Left forelimb (tissue), 1 donor: ENCODE measurements around the gene SIDT2.

Experiments
- DNase-seq: peaks from one replicate; pipeline ENCODE4 v3.0.0-alpha.2; 2018; ENCODE audit warnings: low spot score

The SIDT2 gene

GRCh38 chr11:117222991-117223740 is 44.6 kb downstream of the SIDT2 start:
- no peak for DNase-seq

DNA sequence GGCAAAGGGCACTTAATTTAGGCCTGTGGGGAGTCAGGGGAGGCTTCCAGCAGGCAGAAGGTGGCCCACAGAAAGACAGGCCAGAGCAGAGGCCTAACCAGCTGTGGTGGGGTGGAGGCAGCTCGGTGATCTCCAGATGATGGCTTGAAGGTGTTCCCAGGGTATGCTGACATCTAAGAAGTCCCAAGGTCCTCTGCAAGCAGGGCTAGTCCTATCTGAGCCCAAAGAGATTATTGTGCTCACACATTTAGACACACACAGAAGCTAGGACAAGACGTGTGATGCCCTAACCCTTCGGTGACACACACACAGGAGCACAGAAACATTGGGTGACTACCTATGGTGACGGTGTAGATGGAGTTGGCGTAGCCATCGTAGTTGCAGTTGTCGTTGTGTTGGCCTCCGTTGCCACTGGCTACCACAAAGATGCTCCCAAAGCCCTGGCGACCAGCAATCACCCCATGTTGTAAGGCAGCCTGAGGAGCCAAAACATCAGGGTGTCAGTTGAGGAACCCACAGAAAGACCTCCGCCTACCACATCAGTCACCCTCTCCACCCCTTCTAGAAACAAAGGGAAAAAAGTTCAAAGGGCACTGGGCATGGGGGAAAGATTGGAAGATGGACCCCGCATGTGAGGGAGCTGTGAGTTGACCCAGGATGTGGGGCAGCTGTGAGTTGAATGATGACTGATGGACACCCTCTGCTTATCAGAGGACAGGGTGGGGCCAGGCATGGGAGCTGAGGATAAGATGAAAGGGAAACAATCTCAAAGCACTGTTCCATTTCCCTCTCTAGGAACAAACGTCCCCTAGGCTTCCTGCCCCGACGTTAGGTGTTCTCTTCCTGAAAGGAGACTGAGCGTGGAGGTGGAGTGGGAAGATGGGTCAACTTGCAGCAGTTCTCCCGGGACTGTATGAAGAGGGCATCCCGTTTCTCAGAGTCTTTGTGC is 45.5 kb downstream of the SIDT2 start:
- no peak for DNase-seq

DNA sequence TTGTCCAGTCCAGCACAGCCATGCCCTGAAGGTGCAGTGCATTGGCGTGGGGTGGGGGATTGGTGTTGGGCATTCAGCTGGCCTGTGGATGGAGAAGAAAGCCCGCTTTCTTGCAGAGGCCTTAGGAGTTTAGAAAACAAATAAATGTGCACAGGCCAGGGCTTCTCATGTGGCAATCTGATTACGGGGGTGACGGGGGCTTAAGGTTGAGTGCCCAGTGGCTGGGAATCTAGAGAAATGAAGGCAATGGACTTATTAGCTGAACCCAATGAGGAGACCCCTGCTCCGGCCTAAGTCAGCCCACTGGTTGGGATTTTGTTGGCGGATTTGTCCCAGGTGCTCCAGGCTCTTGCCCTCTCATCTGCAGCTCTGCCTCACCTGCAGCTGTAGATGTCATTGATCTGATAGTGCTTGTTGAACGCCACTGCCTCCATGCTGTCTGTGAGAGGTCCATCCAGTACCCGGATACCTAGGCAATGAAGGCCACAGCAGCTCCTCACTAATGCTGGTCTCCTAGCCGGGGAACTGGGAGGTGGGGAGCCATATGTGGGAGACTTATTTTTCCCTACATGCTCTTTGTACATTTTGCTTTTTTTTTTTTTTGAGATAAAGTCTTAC is 47.1 kb downstream of the SIDT2 start:
- DNase-seq, result no peak

- no peak for DNase-seq
Measured at GRCh38 chr11:117226388-117227385, 48.1 kb downstream of the SIDT2 start.

DNA sequence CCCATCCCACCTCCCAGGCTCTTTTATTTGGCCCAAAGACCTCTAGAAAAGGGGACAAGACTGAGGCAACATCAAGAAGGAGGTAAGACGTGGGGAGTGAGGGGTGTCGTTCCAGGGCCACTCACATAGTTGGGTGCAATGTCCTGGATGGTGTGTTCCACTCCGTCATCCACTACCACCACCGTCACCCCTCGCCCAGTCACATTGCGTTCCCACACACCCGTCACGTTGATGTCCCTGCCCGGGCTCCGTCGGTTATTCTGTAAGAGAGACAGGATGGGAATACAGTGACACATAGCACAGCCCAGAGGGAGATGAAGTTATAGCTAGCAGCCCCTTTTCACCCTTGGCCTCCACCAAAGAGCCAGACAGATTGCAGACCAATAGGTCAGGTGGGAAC is 49.5 kb downstream of the SIDT2 start:
- DNase-seq, result no peak

DNA sequence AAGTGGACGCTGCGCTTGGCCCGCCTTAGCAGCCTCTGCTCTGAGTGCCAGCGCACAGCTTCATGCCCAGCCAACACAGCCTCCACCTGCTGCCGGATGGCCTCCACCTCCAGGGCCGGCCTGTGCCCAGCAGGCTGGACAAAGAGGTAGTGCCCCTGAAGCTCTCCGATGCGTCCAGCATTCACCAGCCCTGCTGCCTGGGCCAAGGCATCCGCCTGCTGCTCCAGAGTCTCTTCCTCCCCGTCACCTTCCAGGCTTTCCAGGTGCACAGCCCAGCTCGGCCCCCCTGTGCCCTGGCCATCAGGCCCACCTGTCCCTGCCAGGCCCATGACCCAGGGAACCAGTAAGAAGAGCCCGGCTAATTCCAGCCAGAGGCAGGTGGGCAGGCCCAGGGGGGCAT is 50.9 kb downstream of the SIDT2 start:
- DNase-seq, result no peak

GRCh38 chr11:117229931-117230285 is 51.4 kb downstream of the SIDT2 start:
- no peak for DNase-seq

DNA sequence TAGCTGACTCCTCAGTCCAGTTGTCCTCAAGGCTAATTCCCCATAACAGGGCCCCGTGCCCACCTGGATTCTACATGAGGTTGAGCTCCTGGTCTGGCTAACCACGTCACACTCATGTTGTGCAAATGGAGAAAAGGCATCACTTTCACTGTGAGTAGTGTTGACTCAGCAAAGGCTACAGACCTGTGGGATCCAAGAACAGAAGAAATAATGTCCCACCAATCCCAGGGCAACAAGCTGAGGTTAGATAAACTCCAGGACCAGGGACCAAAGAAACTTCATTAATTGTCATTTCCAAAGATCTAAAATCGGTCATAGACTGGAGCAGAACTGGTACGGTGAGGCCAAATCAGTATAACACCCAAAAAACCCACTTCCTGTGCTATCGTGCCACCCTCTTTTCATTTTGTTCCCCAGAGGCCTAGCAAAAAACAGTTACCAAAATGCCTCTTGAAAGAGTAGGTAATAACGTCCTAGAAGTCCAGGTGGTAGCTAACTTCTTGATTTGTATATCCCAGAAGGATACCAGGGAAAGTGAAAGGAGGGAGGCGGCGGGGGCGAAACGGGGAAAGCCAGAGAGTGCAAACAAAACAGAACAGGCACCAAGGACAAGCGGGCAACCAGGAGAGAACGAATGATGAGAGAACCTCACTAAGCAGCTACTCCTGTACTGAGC is 51.9 kb downstream of the SIDT2 start:
- DNase-seq, result no peak

DNA sequence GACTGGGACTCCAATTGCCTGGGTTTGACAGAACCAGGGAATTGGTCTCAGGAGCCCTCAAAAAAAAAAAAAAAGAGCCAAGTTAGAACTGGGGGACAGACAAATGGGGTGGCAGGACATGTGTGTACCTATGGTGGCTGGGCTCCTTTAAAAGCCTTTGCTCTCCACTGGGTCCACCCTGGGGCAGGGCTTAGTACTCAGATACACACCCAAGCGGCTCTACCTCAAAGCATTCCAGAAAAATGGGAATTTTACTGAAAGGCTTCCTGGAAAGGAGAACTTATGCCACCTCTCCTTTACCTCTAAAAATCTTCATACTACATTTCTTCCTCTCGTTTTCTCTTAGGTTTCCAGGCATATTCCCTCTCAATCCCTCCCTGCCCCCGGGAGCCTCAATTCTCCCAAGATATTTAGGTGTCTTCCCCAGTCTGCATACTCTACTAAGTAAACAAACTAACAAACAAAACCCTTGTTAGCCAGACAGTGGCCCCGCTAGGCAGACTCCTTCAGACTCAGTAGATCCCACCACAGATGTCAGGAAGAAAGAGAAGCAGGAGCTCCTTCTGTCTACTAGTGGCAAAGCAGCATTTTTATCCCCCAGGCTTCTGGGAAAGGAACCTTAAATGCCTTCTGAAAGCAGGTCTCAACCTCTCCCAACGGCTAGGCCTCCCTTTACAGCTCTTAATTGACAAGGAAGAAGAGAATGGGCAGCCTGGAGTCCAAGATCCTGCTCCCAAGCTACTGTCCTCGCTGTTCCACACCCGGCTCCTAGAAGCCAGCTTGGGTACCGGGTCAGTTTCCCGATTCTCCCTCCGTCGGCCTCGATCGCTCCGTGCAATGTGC is 52.7 kb downstream of the SIDT2 start:
- no peak for DNase-seq

GRCh38 chr11:117231842-117232091 is 53.2 kb downstream of the SIDT2 start, which contains the start of gene PCSK7:
Gene PCSK7, minus strand, starts transcription at chr11:117232073. Its CDS starts 2,229 bp downstream, at chr11:117229844.
- DNase-seq, result no peak

DNA sequence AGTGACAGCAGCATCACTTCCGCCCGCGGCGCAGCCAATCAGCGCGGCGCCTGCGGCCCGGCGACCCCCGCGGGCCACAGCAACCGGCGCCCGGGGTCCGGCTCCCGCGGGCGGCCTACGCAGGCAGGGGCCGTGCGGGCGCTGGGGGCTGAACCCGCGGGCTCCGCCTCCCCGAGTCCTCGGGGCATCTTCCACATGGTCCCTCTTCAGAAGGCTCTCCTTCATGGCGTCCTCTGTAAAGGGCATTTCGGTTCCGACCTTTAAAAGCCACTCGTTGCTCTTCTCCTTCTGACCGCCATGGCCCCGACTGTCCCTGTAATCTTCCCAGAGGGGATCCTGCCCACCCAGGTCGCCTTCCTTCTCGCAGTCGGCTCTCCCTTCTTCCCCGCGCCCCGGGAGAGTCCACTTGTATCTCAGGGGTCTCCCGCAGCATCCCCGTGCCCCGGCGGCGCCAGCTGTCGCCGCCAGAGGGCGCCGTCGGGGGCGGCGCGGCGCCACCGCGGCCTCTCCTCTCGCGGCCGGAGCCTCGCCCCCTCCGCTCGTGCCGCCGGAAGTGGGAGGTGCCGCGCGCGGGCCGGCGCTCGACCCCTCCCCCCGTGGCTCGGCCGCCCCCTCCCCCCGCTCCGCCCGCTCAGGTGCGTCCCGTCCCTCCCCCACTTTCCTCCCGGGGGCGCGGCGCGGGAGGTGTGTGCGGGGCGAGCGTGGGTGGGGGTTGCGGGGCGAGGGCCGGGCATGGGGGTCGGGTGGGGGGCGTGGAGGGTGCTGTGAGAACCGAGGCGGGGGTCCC is 53.7 kb downstream of the SIDT2 start, which contains the start of gene RNF214:
Gene RNF214 (plus strand): TSS at position 580 of the 787 bp plus-strand sequence. CDS start 1,602 bp downstream, outside the sequence.
- DNase-seq, result peak; percentile 93

- DNase-seq, result peak; percentile 68
Measured at GRCh38 chr11:117232911-117233409, 54.4 kb downstream of the SIDT2 start.

- no peak for DNase-seq
Measured at GRCh38 chr11:117238221-117238620, 59.7 kb downstream of the SIDT2 start.

DNA sequence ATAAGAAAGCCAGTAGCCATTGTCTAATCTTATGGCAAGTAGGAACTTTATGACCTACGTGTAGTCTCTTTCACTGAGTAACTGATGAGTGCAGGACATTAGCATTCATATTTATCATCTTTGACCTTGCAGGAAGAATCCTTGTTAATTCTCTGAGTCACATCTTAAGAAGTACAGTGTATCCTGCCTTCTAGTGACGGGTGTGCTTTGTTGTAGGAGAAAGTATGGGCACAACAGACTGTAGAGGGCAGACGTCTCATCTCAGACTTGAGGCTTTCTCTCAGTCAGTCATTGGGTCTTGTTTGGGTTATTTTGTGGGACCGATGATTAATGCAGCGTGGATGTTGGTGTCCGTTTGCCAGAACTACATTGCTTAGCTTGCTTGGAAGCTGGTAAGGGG is 60.8 kb downstream of the SIDT2 start:
- no peak for DNase-seq
